Stimulated activated CD4-positive, alpha-beta T cell treated with anti-CD3 and anti-CD28 coated beads, Interleukin-12 subunit alpha, Interleukin-12 subunit beta, amount 100 ng/mL, for 24 hours (primary cell): ENCODE measurements around the gene TTC28.
"Not testable (repeated sequence)": the region's sequence is repeated elsewhere in the genome, so short reads cannot be mapped to it uniquely, and the experiment has no call there.

Source experiments
- DNase-seq, 2 experiments: peaks; one replicate each; pipeline ENCODE4 v3.0.0-alpha.2; 2020; ENCODE audit warnings: low read depth in 2 of 2

The TTC28 gene

GRCh38 chr22:28604966-28605761, 74.5 kb downstream of the TTC28 start:
- DNase-seq: no peak

DNA sequence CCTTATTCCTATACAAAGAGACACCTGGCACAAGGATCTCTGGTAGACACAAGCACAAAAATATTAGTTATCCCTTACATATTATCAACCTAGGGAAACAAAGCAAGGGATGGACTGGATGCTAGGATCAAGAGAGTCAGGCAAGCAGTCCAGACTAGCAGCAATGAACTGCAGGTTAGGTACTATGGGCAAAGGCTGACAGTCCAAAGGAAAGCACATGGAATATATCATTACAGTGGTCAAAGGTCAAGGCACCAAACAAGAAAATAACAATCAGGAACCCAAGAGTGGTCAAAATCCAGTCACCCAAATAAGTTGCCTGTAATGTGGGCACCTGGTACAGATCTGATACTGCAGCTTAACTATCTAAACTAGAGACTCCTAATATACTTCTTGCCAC, 77.7 kb downstream of the TTC28 start:
- DNase-seq: no peak

GRCh38 chr22:28600546-28601143, 79.0 kb downstream of the TTC28 start:
- no peak for DNase-seq

- no peak for DNase-seq
These were observed 79.9 kb downstream of the TTC28 start for GRCh38 chr22:28599693-28600092.

DNA sequence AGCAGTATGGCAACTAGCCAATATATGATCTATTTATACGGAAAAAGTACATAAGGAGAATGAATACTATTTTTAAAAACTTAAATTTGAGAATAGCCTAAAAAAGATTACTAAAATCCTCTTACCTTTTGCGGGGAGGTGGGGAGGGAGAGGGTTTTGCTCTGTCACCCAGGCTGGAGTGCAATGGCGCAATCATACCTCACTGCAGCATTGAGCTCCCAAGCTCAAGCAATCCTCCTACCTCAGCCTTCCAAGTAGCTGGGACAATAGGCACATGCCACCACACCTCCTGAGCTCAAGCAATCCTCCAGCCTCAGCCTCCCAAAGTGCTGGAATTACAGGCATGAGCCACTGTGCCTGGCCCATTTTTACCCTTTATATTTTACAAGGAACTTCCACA, 82.0 kb downstream of the TTC28 start:
- DNase-seq: no peak

- DNase-seq: no peak
These were observed 84.7 kb downstream of the TTC28 start for GRCh38 chr22:28594797-28595462.

DNA sequence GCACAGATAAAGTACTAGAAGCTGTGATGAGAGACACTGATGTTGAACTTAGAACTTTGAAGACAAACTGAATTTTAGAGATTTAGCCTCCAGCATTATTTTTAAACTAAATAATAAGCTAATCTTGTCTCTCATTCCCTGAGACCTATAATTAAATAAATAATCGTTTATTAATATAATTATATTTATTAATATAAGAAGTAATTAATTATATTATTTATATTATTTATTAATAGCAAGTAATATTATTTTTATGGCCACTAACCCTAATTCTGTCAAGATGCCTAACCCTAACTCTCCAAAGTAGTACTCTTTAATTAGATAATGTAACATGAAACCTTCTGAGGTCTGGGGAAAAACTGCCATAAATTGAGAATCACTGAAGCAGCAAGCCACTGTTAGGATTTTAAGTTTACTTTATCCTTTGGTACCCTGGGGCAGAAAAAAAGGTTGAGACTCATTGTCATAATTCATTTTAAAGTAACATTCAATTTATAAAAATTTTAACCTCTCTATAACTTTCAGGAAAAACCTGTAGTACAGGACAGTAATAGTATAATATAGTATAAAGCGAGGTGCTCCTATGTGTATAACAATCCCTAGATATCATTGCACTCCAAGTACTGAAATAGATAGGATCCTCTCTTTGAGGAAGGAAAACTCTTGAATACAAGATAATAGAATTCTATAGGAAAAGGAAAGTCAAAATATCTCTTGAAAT, 85.4 kb downstream of the TTC28 start:
- no peak for DNase-seq

DNA sequence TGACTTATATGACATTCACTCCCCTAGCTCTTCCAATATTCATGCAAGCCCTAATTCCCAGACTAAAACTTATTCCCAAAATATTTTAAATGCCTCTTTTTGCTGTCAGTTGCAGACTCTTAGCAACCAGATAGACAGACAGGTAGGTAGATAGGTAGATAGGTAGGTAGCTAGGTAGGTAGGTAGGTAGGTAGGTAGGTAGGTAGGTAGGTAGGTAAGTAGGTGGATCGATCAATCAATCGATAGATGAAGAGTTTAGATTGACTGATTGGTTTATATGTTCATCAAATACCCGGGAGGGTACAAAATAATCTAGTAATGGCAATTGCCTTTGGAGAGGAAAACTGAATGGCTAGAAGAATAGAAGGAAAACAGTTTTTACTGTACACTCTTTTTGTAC, 86.3 kb downstream of the TTC28 start:
- no peak for DNase-seq

DNA sequence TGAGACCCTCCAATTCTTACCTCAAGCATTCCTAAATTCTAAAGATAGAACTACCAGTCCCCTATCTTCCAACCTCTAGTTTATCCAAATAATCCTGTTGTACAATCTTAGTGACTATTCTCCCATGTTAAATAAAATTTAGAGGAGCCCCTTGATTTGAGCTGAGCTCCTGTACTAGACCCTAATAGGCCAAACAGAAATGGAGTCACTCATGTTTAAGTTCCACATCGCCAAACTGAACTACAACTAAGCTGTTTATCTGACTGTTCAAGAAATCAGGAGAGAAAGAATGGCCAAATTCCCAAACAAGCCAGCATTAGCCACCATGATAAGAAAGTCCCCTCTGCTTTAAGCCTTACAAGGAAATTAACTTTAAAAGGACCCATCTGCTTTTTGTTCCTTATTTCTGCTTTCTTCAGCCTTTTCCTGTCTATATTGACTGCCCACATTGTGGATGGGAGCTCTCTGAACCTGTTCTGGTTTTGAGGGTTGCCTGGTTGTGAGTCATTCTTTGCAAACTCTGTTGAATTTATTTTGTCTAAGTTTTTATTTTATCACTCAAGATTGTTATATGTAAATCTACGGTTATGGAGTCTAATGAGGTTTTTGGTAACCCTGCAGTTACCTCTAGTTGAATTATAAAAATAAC, 90.4 kb downstream of the TTC28 start:
- no peak for DNase-seq

DNA sequence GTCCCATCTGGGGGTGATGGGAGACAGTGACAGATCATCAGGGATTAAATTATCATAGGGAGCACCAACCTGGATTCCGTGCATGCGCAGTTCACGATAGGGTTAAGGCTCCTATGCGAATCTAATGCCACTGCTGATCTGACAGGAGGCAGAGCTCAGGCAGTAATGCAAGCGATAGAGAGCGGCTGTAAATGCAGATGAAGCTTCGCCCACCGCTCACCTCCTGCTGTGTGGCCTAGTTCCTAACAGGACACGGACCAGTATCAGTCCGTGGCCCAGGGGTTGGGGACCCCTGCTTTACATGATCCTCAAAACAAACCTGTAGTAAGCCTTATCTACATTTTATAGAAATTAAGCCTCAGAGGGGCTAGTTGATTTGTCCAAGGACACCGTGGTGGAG, 94.3 kb downstream of the TTC28 start:
- DNase-seq: no peak

DNA sequence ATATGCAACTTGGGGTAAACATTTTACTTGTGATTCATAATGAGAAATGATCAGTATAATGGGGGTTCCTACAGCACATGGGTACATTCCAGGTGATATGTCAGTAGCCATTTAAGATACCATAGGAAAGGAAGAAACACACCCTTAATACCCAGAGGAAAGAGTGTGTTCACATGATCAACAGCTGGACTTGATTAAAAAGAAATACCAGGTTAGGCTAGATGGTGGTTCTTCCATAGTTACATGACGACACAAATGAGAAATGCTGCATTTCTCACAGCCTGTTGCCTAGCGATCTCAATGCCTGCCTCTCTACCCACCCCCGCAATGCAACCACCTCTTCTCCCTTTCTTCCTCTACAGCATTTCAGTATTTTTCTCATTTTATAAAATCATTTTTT, 96.8 kb downstream of the TTC28 start:
- DNase-seq: no peak

DNA sequence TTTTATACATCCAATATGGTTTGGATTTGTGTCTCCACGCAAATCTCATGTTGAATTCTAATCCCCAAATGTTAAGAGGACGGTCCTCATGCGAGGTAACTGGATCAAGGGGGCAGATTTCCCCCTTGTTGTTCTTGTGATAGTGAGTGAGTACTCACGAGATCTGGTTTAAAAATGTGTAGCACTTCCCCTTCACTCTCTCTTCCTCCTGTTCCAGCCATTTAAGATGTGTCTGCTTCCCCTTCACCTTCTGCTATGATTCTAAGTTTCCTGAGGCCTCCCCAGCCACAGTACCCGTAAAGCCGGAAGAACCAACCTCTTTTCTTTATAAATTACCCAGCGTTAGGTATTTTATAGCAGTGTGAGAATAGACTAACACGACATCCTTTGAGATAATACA, 98.6 kb downstream of the TTC28 start:
- no peak for DNase-seq

GRCh38 chr22:28576162-28576561, 103.5 kb downstream of the TTC28 start:
- DNase-seq: no peak

DNA sequence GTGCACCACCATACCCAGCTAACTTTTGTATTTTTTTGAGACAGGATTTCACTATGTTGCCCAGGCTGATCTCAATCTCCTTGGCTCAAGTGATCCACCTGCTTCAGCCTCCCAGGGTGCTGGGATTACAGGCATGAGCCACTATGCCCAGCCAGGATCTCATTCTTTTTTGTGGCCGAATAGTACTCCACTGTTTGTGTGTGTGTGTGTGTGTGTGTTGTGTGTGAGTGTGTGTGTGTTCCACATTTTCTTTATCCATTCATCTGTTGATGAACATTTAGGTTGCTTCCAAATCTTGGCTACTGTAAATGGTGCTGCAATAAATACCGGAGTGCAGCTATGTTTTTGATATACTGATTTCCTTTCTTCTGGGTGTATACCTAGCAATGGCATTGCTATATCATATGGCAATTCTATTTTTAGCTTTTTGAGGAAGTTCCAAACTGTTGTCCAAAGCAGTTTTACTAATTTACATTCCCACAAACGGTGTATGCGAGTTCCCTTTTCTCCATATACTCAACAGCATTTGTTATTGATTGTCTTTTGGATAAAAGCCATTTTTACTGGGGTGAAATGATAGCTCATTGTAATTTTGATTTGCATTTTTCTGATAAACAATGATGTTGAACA, 105.4 kb downstream of the TTC28 start:
- no peak for DNase-seq

DNA sequence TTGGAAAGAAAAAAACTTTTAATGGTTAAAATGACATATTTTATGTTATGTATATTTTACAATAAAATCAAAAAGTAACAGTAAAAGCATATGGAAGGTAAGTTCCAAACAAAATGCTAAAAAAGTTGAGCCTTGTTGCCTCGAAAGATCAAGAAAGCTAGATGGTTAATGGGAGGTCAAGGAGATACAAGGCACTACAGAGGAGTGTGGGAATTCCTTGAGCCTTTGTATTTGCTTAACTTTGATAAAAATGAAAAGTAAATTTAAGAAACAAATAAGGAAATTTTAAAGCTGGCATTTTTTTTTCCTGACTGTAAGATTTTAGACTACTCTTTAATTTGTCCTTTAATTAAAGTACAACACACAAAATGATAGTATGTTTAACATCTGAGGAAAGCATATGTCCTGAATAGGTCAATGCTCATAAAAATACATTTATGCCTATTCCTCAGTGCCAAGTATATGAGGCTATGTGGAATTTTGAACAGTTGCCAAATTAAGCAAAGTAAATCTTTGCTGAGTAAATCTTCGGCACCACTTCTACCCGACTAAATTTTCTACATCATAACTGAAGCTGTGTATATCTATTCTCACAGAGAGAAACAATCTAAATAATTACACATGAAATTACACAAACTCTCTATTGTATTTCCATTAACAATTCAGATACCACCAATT, 108.8 kb downstream of the TTC28 start:
- no peak for DNase-seq

- not testable (repeated sequence) for DNase-seq
These were observed 110.7 kb downstream of the TTC28 start for GRCh38 chr22:28568974-28569373.

GRCh38 chr22:28568099-28568498, 111.5 kb downstream of the TTC28 start:
- no peak for DNase-seq

DNA sequence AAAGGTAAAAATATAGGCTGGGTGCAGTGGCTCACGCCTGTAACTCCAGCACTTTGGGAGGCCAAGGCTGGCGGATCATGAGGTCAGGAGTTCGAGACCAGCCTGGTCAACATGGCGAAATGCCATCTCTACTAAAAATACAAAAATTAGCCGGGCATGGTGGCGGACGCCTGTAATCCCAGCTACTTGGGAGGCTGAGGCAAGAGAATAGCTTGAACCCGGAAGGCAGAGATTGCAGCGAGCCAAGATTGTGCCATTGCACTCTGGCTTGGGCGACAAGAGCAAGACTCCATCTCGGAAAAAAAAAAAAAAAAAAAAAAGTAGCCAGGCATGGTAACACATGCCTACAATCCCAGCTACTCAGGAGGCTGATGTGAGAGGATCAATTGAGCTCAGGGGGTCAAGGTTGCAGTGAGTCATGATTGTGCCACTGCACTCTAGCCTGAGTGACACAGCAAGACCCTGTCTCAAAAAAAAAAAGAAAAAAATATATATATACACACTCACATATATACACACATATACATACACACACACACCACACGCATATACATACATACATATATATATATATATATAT, 112.6 kb downstream of the TTC28 start:
- DNase-seq: not testable (repeated sequence)

DNA sequence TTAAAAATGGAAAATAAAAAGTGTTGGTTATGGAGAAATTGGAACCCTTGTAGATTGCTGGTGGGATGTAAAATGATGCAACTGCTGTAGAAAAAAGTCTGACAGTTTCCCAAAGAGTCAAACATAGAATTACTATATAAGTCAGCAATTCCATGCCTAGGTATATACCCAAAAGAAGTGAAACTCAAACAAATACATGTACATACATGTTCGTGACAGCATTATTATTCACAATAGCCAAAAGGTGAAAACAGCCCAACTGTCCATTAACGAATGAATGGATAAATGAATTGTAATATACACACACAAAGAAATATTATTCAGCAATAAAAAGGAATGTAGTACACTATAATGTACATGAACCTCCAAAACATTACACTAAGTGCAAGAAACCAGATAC, 116.0 kb downstream of the TTC28 start:
- DNase-seq: no peak

DNA sequence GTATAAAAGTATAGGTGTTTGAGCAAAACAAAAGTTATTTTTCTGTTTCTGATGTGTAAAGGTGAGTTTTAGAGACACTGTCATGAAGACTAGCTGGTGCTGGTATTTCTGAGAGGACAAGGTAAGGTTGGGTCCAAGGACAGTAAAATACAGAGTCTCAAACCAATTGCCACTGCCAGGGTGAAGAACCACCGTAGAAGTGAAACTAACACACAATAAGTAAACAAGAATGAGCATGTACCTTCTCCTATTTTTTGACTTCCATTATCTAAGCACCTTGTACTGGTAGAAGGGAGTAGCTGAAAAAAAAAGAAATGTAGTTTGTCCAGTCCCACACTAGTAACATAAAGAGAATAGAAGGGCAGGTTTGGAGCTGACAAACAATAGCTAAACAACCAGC, 117.3 kb downstream of the TTC28 start:
- no peak for DNase-seq

GRCh38 chr22:28560743-28561101, 118.9 kb downstream of the TTC28 start:
- DNase-seq: not testable (repeated sequence)
